Skin epidermis (tissue), 12 donors: ENCODE data around the gene ZNF200.

Experiments
- H3K27ac ChIP-seq, 21 experiments: fragments of 200-600 bp; sonication (generic) in 11 of 21; one replicate each; pipeline ENCODE4 v1.5.0; 2020; ENCODE audit warnings: mild to moderate bottlenecking in 3 of 21, inconsistent platforms in 2 of 21, moderate library complexity in 2 of 21
- H3K4me3 ChIP-seq, 7 experiments: fragments of 200-600 bp; sonication (generic) in 2 of 7; one replicate each; pipeline ENCODE4 v1.5.0; 2020; ENCODE audit warnings: inconsistent platforms in 2 of 7, mild to moderate bottlenecking in 2 of 7, moderate library complexity in 1 of 7

The ZNF200 gene

DNA sequence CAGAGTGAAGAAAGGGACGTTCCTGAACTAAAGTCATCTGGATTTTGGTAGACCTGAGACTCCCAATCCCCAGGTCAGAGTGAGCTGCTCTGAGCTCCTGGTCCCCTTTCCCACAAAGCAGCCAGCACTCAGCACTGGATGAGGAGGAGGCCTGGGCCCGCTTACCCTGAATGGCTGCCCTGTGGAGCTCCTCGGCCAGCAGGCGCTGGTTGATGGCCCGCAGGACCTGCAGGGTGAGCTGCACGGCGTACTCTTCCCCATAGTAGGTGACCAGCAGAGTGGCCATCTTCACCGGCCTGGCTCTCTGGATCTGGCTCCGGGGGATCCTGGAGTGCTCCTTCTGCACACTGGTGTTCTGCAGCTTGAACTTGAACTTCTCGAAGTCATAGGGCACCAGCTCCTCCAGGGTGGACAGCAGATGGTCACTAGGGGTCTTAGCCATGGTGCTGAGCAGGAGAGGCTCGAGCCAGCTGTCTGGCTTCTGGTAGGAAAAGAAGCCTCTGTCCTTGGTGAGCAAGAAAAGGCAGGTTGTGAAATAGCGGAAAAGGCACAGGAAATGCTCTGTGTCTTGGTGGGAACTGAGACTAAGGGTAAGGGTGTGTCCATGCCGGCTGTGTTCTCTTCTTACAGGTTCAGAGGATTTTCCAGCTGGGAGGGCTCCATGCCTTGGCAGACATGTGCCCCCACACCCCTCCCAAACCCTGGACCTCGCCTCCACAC, 21.3 kb upstream of the ZNF200 start, which contains the start of gene MEFV:
TSS of gene MEFV (minus strand) at position 488 of the 720 bp plus-strand sequence. CDS start at position 442, 46 bp downstream.
- peak within 1 kb of the TSS in 3 of 7 experiments; percentile 11 to 15 (median 15) for H3K4me3 ChIP-seq

DNA sequence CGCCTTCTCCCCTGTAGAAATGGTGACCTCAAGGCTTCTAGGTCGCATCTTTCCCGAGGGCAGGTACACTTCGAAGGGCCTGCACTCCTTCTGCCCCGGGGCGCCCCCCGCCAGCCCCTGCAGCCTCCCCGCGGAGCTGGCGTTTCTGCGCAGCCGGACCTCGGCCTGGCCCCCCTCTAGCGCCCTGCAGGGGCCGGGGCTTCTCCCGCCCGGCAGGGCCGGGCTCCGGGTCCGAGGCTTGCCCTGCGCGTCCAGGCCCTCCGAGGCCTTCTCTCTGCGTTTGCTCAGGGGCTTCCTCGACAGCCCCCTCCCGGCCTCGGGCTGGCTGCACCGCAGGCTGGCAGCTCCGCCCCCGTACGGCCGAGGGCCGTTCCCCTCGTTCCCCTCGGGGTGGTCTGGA, 19.4 kb upstream of the ZNF200 start:
- no peak overlapping the region for H3K27ac ChIP-seq
- H3K4me3 ChIP-seq = no peak overlapping the region

More for the DNA sequence above, 21.3 kb upstream of the ZNF200 start, which contains the start of gene MEFV:
- H3K27ac ChIP-seq = peak within 1 kb of the TSS in 11 of 21 experiments; percentile 8 to 65 (median 43)

DNA sequence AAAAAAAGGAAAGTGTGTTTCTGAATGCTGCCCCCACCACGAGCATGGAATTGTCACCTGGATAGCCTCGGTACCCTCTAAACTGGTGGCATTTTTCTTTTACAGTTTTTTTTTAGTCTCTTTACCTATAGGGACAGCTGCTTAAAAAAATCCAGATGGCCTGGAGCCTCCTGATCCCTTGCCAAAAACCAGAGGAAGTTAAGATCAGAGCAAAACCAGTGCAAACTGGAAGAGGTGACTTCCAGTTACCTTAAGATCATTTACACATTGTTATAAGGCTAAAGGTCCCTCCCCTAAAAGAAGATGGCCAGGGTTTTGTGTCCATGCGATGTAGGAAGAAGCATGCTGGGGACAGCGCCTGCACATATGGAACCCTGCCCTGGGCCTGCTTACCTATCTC, 18.0 kb upstream of the ZNF200 start:
- H3K4me3 ChIP-seq = no peak overlapping the region
- no peak overlapping the region for H3K27ac ChIP-seq

DNA sequence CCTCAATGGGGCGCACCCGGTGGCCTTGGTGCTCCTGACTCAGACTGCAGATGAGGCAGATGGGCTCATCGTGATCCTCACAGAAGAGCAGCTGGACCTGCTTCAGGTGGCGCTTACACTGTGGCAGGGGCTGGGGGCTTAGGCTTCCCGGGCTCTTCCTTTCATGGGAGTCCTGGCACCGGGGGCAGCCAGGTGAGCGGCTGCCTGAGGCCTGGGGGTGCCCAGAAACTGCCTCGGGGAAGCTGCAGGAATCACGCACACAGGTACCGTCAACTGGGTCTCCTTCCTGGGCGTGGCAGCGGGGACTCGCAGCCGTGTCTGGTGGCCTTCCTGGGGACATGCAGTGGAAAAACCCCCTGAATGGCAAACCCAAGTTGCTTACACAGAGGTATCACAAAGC, 14.5 kb upstream of the ZNF200 start:
- Histone ChIP-seq H3K4me3 (no peak overlapping the region), H3K27ac (no peak overlapping the region)

DNA sequence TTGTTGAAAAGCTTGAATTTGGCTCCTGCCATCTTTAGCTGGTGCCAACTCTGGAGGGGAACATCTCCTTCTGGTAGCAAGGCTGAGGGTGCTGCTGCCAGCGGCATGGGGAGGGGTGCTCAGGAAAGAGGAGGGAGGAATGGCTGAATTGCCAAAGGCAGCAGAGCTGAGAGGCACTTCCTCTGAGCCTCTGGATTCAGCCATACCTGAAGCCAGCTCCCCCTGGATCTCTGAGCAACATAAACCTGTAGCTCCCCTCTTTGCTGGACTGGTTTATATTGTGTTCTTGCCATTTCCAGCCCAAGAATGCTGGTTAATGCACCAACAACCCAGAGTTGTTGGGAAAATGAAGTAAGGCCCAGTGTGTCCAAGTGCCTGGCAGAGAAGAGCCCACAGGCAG, 14.1 kb upstream of the ZNF200 start:
- H3K4me3 ChIP-seq = no peak overlapping the region
- no peak overlapping the region for H3K27ac ChIP-seq

DNA sequence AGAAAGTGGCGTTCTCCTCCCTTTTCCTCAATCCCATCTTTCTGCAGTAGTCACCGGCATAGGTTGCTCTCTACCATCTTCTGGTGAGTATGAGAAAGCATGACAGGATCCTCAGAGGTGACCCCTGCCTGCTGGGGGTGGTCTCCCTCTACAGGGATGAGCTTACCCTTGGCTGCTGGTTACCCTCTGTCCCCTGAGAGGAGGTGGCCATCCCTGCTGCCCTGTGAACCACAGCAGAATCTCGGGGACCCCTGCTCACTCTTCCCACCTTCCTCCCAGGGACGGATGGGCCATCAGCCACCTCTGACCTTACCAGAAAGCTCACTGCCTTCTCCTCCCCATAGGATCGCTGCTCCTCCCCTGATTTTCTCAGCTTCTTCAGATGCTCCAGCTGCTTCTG, 13.6 kb upstream of the ZNF200 start:
- Histone ChIP-seq H3K4me3 (no peak overlapping the region), H3K27ac (no peak overlapping the region)

DNA sequence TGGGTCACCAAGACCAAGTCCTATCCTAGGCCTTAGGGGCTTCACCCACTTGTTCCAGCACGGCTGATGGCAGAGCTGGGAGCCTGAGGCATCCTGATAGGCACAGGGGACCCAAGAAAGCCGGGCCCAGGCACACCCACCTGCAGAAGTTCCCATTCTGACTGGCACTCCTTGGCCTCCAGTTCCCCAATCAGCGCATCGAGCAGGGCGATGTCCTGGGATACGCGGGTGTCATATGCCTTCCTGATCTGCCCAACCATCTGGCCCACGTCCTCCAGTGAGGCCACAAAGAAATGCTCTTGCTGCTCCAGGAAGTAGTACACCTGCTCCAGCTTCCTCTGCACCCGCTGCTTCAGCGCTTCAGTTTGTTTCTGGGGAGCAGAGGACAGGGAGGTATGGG, 11.9 kb upstream of the ZNF200 start:
- Histone ChIP-seq H3K4me3 (no peak overlapping the region), H3K27ac (no peak overlapping the region)

DNA sequence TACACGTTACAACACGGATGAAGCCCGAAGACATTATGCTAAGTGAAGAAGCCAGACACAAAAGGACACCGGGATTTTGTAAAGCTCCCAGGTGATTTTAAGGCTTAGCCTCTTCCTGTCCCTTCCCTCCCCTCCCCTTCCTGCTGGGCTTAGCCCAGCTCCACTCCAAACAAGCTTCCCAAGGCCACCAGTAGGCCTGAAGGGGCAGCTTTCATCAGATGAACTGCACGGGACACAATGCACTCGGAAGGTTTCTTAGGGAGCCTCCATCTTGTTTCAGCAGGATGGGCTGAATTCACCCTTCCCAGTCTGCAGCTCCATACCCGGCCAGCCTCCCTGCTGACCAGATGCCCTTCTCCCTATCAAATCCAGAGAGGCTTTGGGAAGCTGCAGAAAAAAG, 11.0 kb upstream of the ZNF200 start:
- Histone ChIP-seq H3K4me3 (no peak overlapping the region), H3K27ac (no peak overlapping the region)

DNA sequence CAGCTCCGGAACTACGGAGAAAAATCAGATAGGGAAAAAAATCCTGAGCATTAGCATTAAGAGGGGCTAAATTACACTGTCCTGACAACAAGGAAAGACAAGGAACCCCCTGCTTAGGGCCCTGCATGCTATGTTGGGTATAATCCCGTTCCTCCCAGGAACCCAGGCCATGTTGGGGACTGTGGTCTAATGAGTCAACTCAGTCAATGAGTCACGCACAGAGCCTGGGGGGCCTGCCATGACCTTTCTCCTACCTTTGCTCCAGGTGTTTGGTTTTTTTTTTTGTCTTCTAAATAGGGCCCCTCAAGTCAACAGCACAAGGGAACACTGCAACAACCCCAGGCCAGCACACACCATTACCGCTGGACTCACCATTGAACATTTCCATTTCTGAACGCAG, 8.9 kb upstream of the ZNF200 start:
- H3K4me3 ChIP-seq = no peak overlapping the region
- H3K27ac ChIP-seq = no peak overlapping the region

DNA sequence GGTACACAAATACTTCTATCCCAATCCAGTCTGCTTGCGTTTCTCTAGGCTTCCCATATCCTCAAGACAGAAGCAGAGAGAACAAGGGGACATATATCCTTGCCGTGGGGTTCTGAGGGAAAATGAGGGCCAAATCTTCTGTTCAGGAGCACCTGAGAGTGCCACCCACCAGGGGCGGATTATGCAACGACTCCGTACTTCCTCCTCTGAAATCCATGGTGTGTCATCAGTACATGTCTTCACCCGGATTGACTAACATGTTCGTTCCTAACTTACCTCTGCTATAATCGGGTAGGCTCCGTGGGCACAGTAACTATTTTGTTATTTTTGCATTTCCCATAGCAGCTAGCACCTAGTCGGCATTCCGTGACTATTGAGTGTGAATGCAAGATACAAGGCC, 7.8 kb upstream of the ZNF200 start:
- Histone ChIP-seq H3K4me3 (no peak overlapping the region), H3K27ac (peak overlapping the region in 1 of 21 experiments; percentile 6)

DNA sequence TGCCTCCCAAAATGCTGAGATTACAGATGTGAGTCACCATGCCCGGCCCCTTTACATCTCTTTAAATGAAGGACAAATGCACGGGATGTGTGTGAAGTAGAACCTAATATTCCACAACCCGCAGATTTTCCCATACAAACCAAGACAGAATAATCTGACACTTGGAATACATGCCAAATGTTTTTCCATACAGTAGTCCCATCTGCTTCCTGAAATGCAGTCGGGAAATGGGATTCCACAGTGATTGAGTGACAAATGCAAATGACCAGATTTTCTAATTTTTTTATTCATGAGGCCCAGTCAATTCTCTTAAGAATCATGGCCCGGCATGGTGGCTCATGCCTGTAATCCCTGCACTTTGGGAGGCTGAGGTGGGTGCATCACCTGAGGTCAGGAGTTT, 6.8 kb upstream of the ZNF200 start:
- no peak overlapping the region for H3K27ac ChIP-seq
- no peak overlapping the region for H3K4me3 ChIP-seq

DNA sequence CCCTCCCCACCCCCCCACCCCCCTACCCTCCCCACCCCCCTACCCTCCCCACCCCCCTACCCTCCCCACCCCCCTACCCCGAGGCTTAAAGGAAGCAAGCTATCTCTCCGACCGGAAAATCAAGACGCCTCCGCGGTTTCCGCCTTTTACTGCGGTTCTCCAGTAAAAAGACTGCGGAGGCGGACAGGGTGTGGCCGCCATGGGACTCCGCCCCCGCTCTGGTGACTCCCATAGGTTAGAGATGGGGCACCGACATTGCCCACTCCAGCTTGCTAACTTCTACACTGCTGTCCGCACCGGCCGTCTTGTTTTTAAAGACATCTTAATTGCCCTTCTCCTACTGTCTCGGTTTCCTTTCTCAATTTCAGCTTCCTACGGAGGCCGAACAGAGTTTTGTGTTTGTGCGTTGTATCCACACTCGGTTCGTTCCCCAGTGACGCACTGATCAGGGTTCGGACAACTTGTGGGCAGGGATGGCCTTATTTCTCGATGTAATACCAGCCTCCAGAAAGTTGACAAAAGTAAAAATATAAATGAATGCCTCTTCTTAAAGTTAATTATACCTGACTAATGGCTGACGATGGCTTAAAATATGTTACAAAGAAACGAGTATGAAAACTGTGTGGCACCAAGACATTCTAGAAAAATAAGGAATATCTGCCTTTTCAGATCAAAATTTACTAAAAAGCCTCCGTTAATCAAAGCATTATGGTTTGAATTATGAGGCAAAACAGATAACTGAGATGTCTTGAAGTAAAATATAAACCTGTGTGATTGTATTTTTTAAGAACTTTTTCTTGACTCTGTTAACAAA, 1.1 kb upstream of the ZNF200 start:
- Histone ChIP-seq H3K4me3 (no peak overlapping the region), H3K27ac (no peak overlapping the region)

DNA sequence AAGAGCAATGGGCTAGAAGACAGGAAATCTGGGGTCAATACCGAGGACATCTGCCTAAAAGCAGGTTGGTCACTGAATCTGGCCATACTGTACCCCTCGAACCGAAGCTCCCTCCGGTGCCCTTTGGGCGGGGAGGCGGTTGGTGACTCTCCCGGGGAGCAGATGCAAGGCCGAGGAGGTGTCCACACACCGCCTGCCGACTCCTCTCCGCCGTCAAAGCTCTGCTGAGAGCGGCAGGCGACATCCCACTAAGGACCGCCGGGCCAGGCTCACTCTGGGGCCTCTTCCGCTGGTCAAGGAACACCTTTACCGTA, 458 bp downstream of the ZNF200 start:
- peak overlapping the region; percentile 68 to 84 (median 81) for H3K4me3 ChIP-seq
- peak overlapping the region; percentile 81 to 98 (median 94) for H3K27ac ChIP-seq

DNA sequence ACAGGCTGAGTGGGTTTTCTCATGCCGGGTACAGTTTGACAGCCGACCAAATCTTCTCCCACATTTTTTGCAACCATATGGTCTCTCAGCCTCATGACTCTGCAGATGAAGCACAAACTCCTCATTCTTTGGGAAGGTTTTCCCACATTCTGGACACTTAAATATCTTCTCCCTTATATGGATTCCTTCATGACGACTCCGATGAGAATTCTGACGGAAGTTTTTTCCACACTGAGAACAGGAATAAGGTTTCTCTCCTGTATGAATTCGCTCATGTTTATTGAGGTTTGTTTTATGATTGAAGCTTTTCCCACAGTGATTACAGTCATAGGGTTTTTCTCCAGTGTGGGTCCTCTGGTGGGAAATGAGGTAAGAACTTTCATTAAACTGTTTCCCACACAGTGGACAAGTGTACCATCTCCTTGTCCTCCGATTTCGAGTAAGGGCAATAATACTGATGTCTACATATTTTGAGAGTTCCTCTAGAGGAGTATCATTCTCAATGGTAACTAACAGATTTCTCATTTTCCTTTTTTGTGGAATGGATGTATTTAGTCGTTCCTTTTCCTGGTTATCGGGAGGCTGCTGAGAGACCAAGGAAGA, 10.9 kb downstream of the ZNF200 start:
- Histone ChIP-seq H3K27ac (no peak overlapping the region), H3K4me3 (no peak overlapping the region)

DNA sequence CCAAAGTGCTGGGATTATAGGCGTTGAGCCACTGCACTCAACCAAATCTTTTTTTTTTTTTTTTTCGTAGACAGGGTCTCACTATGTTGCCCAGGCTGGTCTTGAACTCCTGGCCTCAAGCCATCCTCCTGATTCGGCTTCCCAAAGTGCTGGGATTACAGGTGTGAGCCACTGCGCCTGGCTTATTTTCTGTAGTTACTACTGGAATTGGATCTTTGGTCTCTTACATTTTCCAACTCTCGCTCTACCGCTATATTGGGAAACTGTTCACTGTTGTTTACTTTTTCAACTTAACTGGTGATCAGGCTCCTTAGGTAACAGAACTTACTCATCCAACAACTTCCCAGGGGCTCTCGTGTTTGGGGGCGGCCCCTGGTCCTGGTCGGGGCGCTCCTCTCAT, 14.1 kb downstream of the ZNF200 start:
- no peak overlapping the region for H3K4me3 ChIP-seq
- H3K27ac ChIP-seq = no peak overlapping the region

DNA sequence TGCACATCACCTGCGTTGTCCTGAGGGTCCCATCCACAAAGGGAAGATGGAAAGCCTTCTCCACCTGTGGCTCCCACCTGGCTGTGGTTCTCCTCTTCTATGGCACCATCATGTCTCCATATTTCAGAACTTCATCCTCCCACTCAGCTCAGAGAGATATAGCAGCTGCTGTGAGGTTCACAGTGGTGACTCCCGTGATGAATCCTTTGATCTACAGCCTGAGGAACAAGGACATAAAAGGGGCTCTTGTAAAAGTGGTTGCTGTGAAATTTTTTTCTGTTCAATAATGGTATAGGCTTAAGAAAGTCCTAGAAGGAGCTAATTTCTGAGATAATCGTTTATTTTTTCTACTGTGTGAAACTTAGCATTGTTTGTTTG, 18.7 kb downstream of the ZNF200 start:
- peak overlapping the region in 7 of 21 experiments; percentile 11 to 82 (median 73) for H3K27ac ChIP-seq
- H3K4me3 ChIP-seq = no peak overlapping the region

DNA sequence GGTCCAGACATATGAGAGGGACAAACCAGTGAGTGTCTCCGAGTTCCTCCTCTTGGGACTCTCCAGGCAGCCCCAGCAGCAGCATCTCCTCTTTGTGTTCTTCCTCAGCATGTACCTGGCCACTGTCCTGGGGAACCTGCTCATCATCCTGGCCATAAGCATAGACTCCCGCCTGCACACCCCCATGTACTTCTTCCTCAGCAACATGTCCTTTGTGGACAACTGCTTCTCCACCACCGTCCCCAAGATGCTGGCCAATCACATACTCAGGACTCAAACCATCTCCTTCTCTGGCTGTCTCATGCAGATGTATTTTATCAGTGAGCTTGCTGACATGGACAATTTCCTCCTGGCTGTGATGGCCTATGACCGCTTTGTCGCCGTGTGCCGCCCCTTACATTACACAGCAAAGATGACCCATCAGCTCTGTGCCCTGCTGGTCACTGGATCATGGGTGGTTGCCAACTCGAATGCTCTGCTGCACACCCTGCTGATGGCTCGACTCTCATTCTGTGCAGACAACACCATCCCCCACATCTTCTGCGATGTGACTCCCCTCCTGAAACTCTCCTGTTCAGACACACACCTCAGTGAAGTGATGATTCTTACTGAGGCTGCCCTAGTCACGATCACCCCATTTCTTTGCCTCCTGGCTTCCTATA, 19.2 kb downstream of the ZNF200 start:
- Histone ChIP-seq H3K4me3 (no peak overlapping the region), H3K27ac (peak overlapping the region in 10 of 21 experiments; percentile 3 to 82 (median 59))

DNA sequence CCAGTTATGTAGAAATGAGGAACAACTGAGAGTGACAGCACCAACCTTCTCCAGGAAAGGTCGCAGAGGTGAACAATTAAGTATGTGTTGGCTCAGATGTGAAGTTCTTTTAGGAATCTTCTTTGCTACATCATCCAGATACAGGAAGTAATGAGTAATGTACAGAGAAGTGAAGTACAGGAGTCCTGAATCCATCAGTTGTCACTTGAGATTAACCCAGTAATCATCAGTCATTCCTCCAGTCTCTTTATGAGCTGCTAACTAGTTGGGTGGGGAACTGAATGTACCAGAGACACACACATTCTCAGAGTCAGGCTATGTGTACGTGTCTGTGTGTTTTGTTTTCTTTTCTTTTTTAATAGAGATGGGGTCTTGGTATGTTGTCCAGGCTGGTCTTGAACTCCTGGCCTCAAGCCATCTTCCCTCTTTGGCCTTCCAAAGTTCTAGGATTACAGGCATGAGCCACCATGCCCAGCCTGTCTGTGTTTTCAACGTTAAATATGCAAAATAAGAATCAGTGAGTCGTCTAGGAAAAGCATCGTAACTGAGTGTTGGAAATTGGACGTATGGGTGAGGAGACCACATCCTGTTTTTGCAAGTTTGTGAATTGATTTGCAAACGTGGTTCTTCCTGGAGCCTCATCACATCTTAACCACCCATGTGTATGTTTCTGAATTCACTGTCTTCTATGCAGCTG, 19.9 kb downstream of the ZNF200 start:
- Histone ChIP-seq H3K4me3 (no peak overlapping the region), H3K27ac (peak overlapping the region in 10 of 21 experiments; percentile 3 to 82 (median 52))

DNA sequence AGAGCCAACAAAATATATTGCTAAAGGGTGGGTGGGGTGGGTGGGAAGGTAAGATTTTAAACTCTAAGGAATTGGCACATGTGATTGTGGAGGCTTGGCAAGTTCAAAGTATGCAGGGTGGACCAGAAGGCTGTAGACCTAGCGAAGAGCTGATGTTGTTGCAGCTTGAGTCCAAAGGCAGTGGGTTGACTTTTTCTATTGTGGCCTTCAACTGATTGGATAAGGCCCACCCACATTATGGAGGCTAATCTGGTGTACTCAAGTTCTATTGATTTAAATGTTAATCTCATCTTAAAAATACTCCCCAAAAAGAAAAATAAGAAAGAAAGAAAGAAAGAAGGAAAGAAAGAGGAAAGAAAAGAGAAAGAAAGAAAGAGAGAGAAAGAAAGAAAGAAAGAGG, 22.4 kb downstream of the ZNF200 start:
- Histone ChIP-seq H3K4me3 (no peak overlapping the region), H3K27ac (no peak overlapping the region)

DNA sequence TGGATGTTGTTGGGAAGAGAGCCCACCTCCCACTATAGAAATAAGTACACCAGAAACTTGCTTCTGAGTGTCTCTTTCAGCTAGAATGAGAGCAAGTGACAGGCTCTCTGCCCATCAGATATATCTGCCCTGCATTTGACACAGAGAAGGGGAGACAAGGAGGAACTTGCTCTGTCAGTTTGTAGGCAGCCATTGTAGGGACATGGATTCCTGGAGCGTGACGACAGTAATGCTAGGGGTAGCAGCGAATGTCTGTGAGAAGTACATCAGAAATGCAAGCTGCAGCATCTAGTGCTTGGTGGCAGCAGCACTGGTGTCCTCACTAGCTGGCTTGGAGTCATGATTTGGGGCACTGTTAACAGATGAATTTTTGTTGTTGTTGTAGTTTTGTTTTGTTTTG, 23.0 kb downstream of the ZNF200 start:
- no peak overlapping the region for H3K4me3 ChIP-seq
- no peak overlapping the region for H3K27ac ChIP-seq
